NCI-H226 (cell line): Measurements from ENCODE around the gene GPR68.
A peak's percentile ranks its signal among the peaks of the same experiment; 100 is the strongest.
"Not testable (repeated sequence)": the region's sequence is repeated elsewhere in the genome, so short reads cannot be mapped to it uniquely, and the experiment has no call there.

ENCODE experiments used
- DNase-seq: peaks from one replicate; pipeline ENCODE4 v3.0.0-alpha.2; 2015

Gene GPR68

GRCh38 chr14:91252871-91253794, 8.6 kb upstream of the GPR68 start:
- DNase-seq: no peak

- DNase-seq: no peak
Measured at GRCh38 chr14:91250912-91251311, 6.4 kb upstream of the GPR68 start.

- no peak for DNase-seq
Measured at GRCh38 chr14:91249841-91250616, 5.5 kb upstream of the GPR68 start.

GRCh38 chr14:91246051-91246852, 1.7 kb upstream of the GPR68 start:
- DNase-seq: no peak

GRCh38 chr14:91245616-91246015, 1.1 kb upstream of the GPR68 start:
- DNase-seq: not testable (repeated sequence)

GRCh38 chr14:91245029-91245428, 525 bp upstream of the GPR68 start:
- DNase-seq: no peak

- no peak for DNase-seq
Measured at GRCh38 chr14:91243074-91243471, 1.4 kb downstream of the GPR68 start.

- DNase-seq: no peak
Measured at GRCh38 chr14:91242635-91243034, 1.9 kb downstream of the GPR68 start.

GRCh38 chr14:91241863-91242262, 2.6 kb downstream of the GPR68 start:
- no peak for DNase-seq

GRCh38 chr14:91238661-91239060, 5.8 kb downstream of the GPR68 start:
- DNase-seq: no peak

GRCh38 chr14:91238085-91238484, 6.4 kb downstream of the GPR68 start:
- DNase-seq: no peak

GRCh38 chr14:91237219-91237618, 7.3 kb downstream of the GPR68 start:
- DNase-seq: peak; percentile 63

- no peak for DNase-seq
Measured at GRCh38 chr14:91235841-91236240, 8.7 kb downstream of the GPR68 start.

GRCh38 chr14:91234791-91235114, 9.8 kb downstream of the GPR68 start:
- no peak for DNase-seq

GRCh38 chr14:91233936-91234790, 10.3 kb downstream of the GPR68 start:
- DNase-seq: no peak

GRCh38 chr14:91232603-91233002, 11.9 kb downstream of the GPR68 start:
- DNase-seq: no peak

- no peak for DNase-seq
Measured at GRCh38 chr14:91232052-91232451, 12.5 kb downstream of the GPR68 start.

- DNase-seq: no peak
Measured at GRCh38 chr14:91231446-91231845, 13.1 kb downstream of the GPR68 start.

GRCh38 chr14:91230397-91231035, 14.0 kb downstream of the GPR68 start:
- no peak for DNase-seq

GRCh38 chr14:91229743-91230200, 14.7 kb downstream of the GPR68 start:
- peak; percentile 66 for DNase-seq

GRCh38 chr14:91229005-91229382, 15.5 kb downstream of the GPR68 start:
- DNase-seq: no peak
